Measurements from ENCODE around the gene VPS26C. TPM values are rescaled to one million over a fixed set of nuclear protein-coding genes. Genes with fewer than 3 reads are reported as not detected.

The VPS26C gene
- total and polyA plus RNA-seq, 2 of the 13 experiments (the other 11 are each of a cell fraction or from before 2014, with no cell fraction given), result 30.3 to 39.7 TPM

GRCh38 chr21:37219761-37220432, 47.2 kb downstream of the VPS26C start (continued):
- 0 out of 2 replicates have a peak, but pooled peaks have one; percentile 32 for TF ChIP-seq CREM (IDR thresholded peaks at IDR 0.05)
- TF ChIP-seq CREM (CRISPR knock-in tag; IDR thresholded peaks at IDR 0.05), result no peak
- TF ChIP-seq JUNB (CRISPR knock-in tag; IDR thresholded peaks at IDR 0.05; ENCODE audit: borderline replicate concordance), result no peak
- no peak for TF ChIP-seq ZFP41 (CRISPR knock-in tag; IDR thresholded peaks at IDR 0.05; ENCODE audit: borderline replicate concordance)
- TF ChIP-seq HNRNPUL1 (IDR thresholded peaks at IDR 0.05; ENCODE audit: low read depth, low read length), result no peak
- TF ChIP-seq STAT5B (CRISPR knock-in tag; IDR thresholded peaks at IDR 0.05), result no peak
- TF ChIP-seq U2AF2 (IDR thresholded peaks at IDR 0.05; ENCODE audit: low read depth, low read length), result no peak
- TF ChIP-seq KLF11 (CRISPR knock-in tag; IDR thresholded peaks at IDR 0.05), result no peak
- no peak for TF ChIP-seq GRHL1 (CRISPR knock-in tag; conservative IDR thresholded peaks at IDR 0.05)
- TF ChIP-seq ZNF770 (CRISPR knock-in tag; IDR thresholded peaks at IDR 0.05), result no peak
- no peak for TF ChIP-seq KDM5B (CRISPR knock-in tag; IDR thresholded peaks at IDR 0.05; ENCODE audit: borderline replicate concordance)
- no peak for TF ChIP-seq AHDC1 (CRISPR knock-in tag; IDR thresholded peaks at IDR 0.05; ENCODE audit: borderline replicate concordance)
- no peak for TF ChIP-seq KDM6A (CRISPR knock-in tag; IDR thresholded peaks at IDR 0.05; ENCODE audit: low read depth)
- TF ChIP-seq CEBPB (IDR thresholded peaks at IDR 0.05; ENCODE audit: borderline replicate concordance, low read depth, low read length), result peak; percentile 19; the same call in 1 of the 2 replicates
- TF ChIP-seq ZNF800 (CRISPR knock-in tag; IDR thresholded peaks at IDR 0.05), result no peak; the same call in 1 of the 2 replicates
- TF ChIP-seq ZBTB33 (CRISPR knock-in tag; IDR thresholded peaks at IDR 0.05), result peak; percentile 41; the same call in 1 of the 2 replicates

Data from HepG2 (cell line).